H1 (cell line): ENCODE measurements around the gene TRA2A. TPM values are rescaled to one million over a fixed set of nuclear protein-coding genes. Genes with fewer than 3 reads are reported as not detected.

Experiments
- BACH1 ChIP-seq: IDR thresholded peaks from 2 replicates; pipeline ENCODE4 v1.6.1; 2012; ENCODE audit warnings: low read length, improper control_type of control experiment
- BCL11A ChIP-seq, 2 experiments: IDR thresholded peaks; one replicate each; pipeline ENCODE4 v1.6.1; 2011; ENCODE audit warnings: low read depth in 2 of 2, low read length in 2 of 2, mild to moderate bottlenecking in 2 of 2
- CTCF ChIP-seq, 3 experiments: IDR thresholded peaks; 1 replicate in 2 of 3; 2 replicates in 1 of 3; pipeline versions ENCODE4 v1.5.1 to v1.6.1; 2011; ENCODE audit warnings: low read length in 3 of 3, mild to moderate bottlenecking in 3 of 3, inconsistent platforms in 2 of 3, low read depth in 1 of 3, moderate library complexity in 1 of 3; ENCODE audit not compliant: insufficient read depth in 1 of 3; ENCODE audit errors: control extremely low read depth in 1 of 3
- EP300 ChIP-seq, 2 experiments: IDR thresholded peaks; 1 replicate in 1 of 2; 2 replicates in 1 of 2; pipeline ENCODE4 v1.6.1; 2011 to 2012; ENCODE audit warnings: low read depth in 2 of 2, low read length in 2 of 2, mild to moderate bottlenecking in 2 of 2, borderline replicate concordance in 1 of 2, inconsistent platforms in 1 of 2, moderate library complexity in 1 of 2
- JUN ChIP-seq: IDR thresholded peaks from 2 replicates; pipeline ENCODE4 v1.6.1; 2011; ENCODE audit warnings: low read depth, mild to moderate bottlenecking, improper control_type of control experiment, low read length
- KDM5A ChIP-seq: fragments of 200-600 bp; IDR thresholded peaks from 2 replicates; pipeline ENCODE4 v1.7.1; 2012; ENCODE audit warnings: mild to moderate bottlenecking, low read length, inconsistent platforms, mixed read lengths
- NRF1 ChIP-seq: IDR thresholded peaks from 2 replicates; pipeline ENCODE4 v1.6.1; 2011; ENCODE audit warnings: mild to moderate bottlenecking, low read depth, low read length, improper control_type of control experiment
- POLR2A ChIP-seq, 2 experiments: IDR thresholded peaks; 1 replicate in 1 of 2; 2 replicates in 1 of 2; pipeline ENCODE4 v1.6.1; 2011; ENCODE audit warnings: low read depth in 2 of 2, low read length in 2 of 2, mild to moderate bottlenecking in 2 of 2; ENCODE audit errors: control extremely low read depth in 1 of 2
- POLR2AphosphoS5 ChIP-seq: IDR thresholded peaks from 2 replicates; pipeline ENCODE4 v1.6.1; 2011; ENCODE audit warnings: low read depth, low read length
- POU5F1 ChIP-seq: IDR thresholded peaks from 2 replicates; pipeline ENCODE4 v1.6.1; 2011; ENCODE audit warnings: low read depth, mild to moderate bottlenecking, low read length, moderate library complexity
- RFX5 ChIP-seq: IDR thresholded peaks from 2 replicates; pipeline ENCODE4 v1.6.1; 2011; ENCODE audit warnings: low read depth, low read length, improper control_type of control experiment, borderline replicate concordance
- SIX5 ChIP-seq: IDR thresholded peaks from 2 replicates; pipeline ENCODE4 v1.6.1; 2011; ENCODE audit warnings: mild to moderate bottlenecking, low read depth, low read length
- TAF7 ChIP-seq: optimal IDR thresholded peaks from 2 replicates; pipeline ENCODE3; 2011; ENCODE audit warnings: low read depth, mild to moderate bottlenecking, inconsistent platforms, low read length, moderate library complexity, borderline replicate concordance
- TBP ChIP-seq: IDR thresholded peaks from 2 replicates; pipeline ENCODE4 v1.6.1; 2011; ENCODE audit warnings: low read depth, low read length, improper control_type of control experiment
- USF2 ChIP-seq: IDR thresholded peaks from 2 replicates; pipeline ENCODE4 v1.6.1; 2011; ENCODE audit warnings: low read length, improper control_type of control experiment
- ZNF274 ChIP-seq: IDR thresholded peaks from 2 replicates; pipeline ENCODE4 v1.7.0; 2012; ENCODE audit warnings: low read length, borderline replicate concordance; ENCODE audit errors: extremely low read depth
- polyA plus RNA-seq, 7 experiments: library from polyadenylated mRNA; depleted of rRNA in 3 of 7; stranded (reverse) in 5 of 7; unstranded in 2 of 7; fragments of >200 nt in 5 of 7; fragments of 200-250 nt in 2 of 7; gene quantifications; 1 replicate in 5 of 7; 2 replicates in 1 of 7; 4 replicates in 1 of 7; pipeline versions ENCODE4 v1.2.1 to v1.2.3, GENCODE V29; 2011 to 2013; ENCODE audit warnings: missing spikeins in 2 of 7, mixed read lengths in 2 of 7
- total RNA-seq: library from RNA; stranded (reverse); fragmentation: NEBNext Ultra II Directional; extraction: Animal tissue kit (Norgen Biotek cat#: 25700); gene quantifications from 2 replicates; pipeline ENCODE4 v1.2.1, GENCODE V29; 2021
- TF ChIP-seq, protein P1 (sequence below): IDR thresholded peaks from 2 replicates; pipeline ENCODE4 v1.6.1; 2012; ENCODE audit warnings: low read length, inconsistent platforms
- TF ChIP-seq, protein P2 (sequence below): IDR thresholded peaks from 2 replicates; pipeline ENCODE4 v1.6.1; 2012; ENCODE audit warnings: inconsistent platforms

TRA2A gene
- total and polyA plus RNA-seq, 2 of the 8 experiments (the other 6 are each of a cell fraction or from before 2014, with no cell fraction given) = 116 to 125 TPM

GRCh38 chr7:23467806-23468525, 63.8 kb downstream of the TRA2A start (continued):
- TF ChIP-seq, protein P1, sequence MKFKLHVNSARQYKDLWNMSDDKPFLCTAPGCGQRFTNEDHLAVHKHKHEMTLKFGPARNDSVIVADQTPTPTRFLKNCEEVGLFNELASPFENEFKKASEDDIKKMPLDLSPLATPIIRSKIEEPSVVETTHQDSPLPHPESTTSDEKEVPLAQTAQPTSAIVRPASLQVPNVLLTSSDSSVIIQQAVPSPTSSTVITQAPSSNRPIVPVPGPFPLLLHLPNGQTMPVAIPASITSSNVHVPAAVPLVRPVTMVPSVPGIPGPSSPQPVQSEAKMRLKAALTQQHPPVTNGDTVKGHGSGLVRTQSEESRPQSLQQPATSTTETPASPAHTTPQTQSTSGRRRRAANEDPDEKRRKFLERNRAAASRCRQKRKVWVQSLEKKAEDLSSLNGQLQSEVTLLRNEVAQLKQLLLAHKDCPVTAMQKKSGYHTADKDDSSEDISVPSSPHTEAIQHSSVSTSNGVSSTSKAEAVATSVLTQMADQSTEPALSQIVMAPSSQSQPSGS = 0 out of 2 replicates have a peak, but pooled peaks have one; percentile 2
- TF ChIP-seq RFX5 = no peak
- no peak; the same call in 1 of the 2 replicates for TF ChIP-seq POLR2AphosphoS5
- TF ChIP-seq EP300 (IDR thresholded peaks at IDR 0.05; ENCODE audit: borderline replicate concordance in 1 of 2, low read depth in 2 of 2, low read length in 2 of 2) = no peak
- TF ChIP-seq POU5F1 = no peak
- no peak for TF ChIP-seq BCL11A (IDR thresholded peaks at IDR 0.05; ENCODE audit: low read depth in 2 of 2, low read length in 2 of 2)
- TF ChIP-seq, protein P2, sequence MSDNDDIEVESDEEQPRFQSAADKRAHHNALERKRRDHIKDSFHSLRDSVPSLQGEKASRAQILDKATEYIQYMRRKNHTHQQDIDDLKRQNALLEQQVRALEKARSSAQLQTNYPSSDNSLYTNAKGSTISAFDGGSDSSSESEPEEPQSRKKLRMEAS = no peak
- peak; percentile 12; the same call in 1 of the 2 replicates for TF ChIP-seq TBP
- no peak for TF ChIP-seq KDM5A
- TF ChIP-seq NRF1 = no peak
- TF ChIP-seq SIX5 = no peak
- TF ChIP-seq USF2 = no peak
- TF ChIP-seq TAF7 = peak; percentile 66
- no peak for TF ChIP-seq BACH1
- TF ChIP-seq CTCF (IDR thresholded peaks at IDR 0.05; ENCODE audit: control extremely low read depth in 1 of 3, insufficient read depth in 1 of 3, low read depth in 1 of 3, low read length in 3 of 3) = 0 out of 4 replicates have a peak, but pooled peaks of 1 of the 3 experiments have one; percentile 1
- TF ChIP-seq ZNF274 = no peak
- TF ChIP-seq JUN = no peak
- peak in 1 of 2 experiments; percentile 49; a peak in 2 of 3 replicates for TF ChIP-seq POLR2A (IDR thresholded peaks at IDR 0.05; ENCODE audit: control extremely low read depth in 1 of 2, low read depth in 2 of 2, low read length in 2 of 2)
